Measurements from ENCODE around the gene SPINT2.

GRCh38 chr19:38223119-38223523 is 41.3 kb upstream of the SPINT2 start:
- TF ChIP-seq PATZ1 (CRISPR knock-in tag; IDR thresholded peaks at IDR 0.05; ENCODE audit: borderline replicate concordance) (no peak), GLIS3 (CRISPR knock-in tag; IDR thresholded peaks at IDR 0.05) (no peak), PPARA (CRISPR knock-in tag; IDR thresholded peaks at IDR 0.05; ENCODE audit: borderline replicate concordance) (no peak), POU6F1 (CRISPR knock-in tag; IDR thresholded peaks at IDR 0.05; ENCODE audit: borderline replicate concordance, low read depth) (no peak), BACH2 (CRISPR knock-in tag; IDR thresholded peaks at IDR 0.05; ENCODE audit: borderline replicate concordance) (no peak), TOX (CRISPR knock-in tag; IDR thresholded peaks at IDR 0.05; ENCODE audit: borderline replicate concordance) (no peak), ARNTL (CRISPR knock-in tag; IDR thresholded peaks at IDR 0.05; ENCODE audit: borderline replicate concordance, low read depth) (no peak), SNAI2 (CRISPR knock-in tag; IDR thresholded peaks at IDR 0.05) (no peak), TCF4 (CRISPR knock-in tag; IDR thresholded peaks at IDR 0.05; ENCODE audit: borderline replicate concordance) (no peak), ESRRG (CRISPR knock-in tag; IDR thresholded peaks at IDR 0.05) (no peak), ZNF70 (CRISPR knock-in tag; IDR thresholded peaks at IDR 0.05) (no peak), ZFP30 (CRISPR knock-in tag; IDR thresholded peaks at IDR 0.05) (no peak), TSHZ2 (CRISPR knock-in tag; IDR thresholded peaks at IDR 0.05) (no peak), OSR1 (CRISPR knock-in tag; IDR thresholded peaks at IDR 0.05) (no peak)

Data from SK-N-SH treated with all-trans-retinoic acid at 6 μM for 48 hours (cell line).